ENCODE results near the gene SLC13A5.

DNA sequence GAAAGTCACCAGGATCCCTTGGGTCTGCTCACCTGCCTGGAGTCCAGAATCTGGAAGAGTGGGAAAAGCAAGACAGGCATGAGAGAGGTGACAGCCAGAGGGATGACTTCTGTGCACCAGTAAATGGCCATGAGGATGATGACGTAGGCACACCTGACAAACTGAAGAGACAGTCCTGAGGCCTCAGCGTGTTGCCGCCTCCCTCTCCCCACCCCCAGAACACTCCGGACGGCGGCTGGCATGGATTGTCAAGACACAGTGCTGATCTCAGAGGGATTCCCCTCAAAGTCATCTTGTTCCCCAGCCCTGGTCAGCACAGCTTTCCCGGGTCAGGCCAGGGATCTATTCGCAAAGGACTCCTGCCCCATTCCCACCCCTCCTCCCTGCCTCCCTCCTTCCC is 6.2 kb downstream of the SLC13A5 start:
- no peak for TF ChIP-seq EP300 (IDR thresholded peaks at IDR 0.05)
- TF ChIP-seq, protein P1, sequence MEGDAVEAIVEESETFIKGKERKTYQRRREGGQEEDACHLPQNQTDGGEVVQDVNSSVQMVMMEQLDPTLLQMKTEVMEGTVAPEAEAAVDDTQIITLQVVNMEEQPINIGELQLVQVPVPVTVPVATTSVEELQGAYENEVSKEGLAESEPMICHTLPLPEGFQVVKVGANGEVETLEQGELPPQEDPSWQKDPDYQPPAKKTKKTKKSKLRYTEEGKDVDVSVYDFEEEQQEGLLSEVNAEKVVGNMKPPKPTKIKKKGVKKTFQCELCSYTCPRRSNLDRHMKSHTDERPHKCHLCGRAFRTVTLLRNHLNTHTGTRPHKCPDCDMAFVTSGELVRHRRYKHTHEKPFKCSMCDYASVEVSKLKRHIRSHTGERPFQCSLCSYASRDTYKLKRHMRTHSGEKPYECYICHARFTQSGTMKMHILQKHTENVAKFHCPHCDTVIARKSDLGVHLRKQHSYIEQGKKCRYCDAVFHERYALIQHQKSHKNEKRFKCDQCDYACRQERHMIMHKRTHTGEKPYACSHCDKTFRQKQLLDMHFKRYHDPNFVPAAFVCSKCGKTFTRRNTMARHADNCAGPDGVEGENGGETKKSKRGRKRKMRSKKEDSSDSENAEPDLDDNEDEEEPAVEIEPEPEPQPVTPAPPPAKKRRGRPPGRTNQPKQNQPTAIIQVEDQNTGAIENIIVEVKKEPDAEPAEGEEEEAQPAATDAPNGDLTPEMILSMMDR (IDR thresholded peaks at IDR 0.05), result no peak
- no peak for TF ChIP-seq POLR2A (IDR thresholded peaks at IDR 0.05)
